K562 (cell line): ENCODE results near the gene DCTN1. TPM values are rescaled to one million over a fixed set of nuclear protein-coding genes. Genes with fewer than 3 reads are reported as not detected.

Source experiments
- CHD4 ChIP-seq: fragments of 200-600 bp; sonication (generic); IDR thresholded peaks from 3 replicates; pipeline ENCODE4 v1.6.1; 2012; ENCODE audit warnings: low read depth, mild to moderate bottlenecking, mixed read lengths, low read length, inconsistent platforms; ENCODE audit not compliant: insufficient read depth, insufficient replicate concordance, poor library complexity, severe bottlenecking
- CREBBP ChIP-seq: IDR thresholded peaks from one replicate; pipeline ENCODE4 v1.6.1; 2012; ENCODE audit warnings: low read depth, mild to moderate bottlenecking, control low read depth, inconsistent platforms, low read length
- CREM ChIP-seq: IDR thresholded peaks from 2 replicates; pipeline ENCODE4 v1.6.1; 2014; ENCODE audit warnings: antibody characterized with exemption, low read depth
- EP300 ChIP-seq: IDR thresholded peaks from 2 replicates; pipeline ENCODE4 v1.6.1; 2012; ENCODE audit warnings: low read length, improper control_type of control experiment
- FOS ChIP-seq: IDR thresholded peaks from 3 replicates; pipeline ENCODE4 v1.6.1; 2011; ENCODE audit not compliant: insufficient read length; ENCODE audit errors: extremely low read depth
- HDAC8 ChIP-seq: fragments of 450-650 bp; IDR thresholded peaks from 2 replicates; pipeline ENCODE4 v1.6.1; 2016; ENCODE audit warnings: mild to moderate bottlenecking, missing genetic modification characterization, moderate library complexity, missing compliant biosample characterization
- LCOR ChIP-seq: sonication (generic); formaldehyde crosslinking; IDR thresholded peaks from 2 replicates; pipeline ENCODE4 v1.8.0; 2022; ENCODE audit warnings: mild to moderate bottlenecking, missing genetic modification reagents
- MCM7 ChIP-seq, 2 experiments: fragments of 450-650 bp; IDR thresholded peaks; 2 replicates each; pipeline ENCODE4 v1.6.1; 2016 to 2018
- MTA1 ChIP-seq: fragments of 450-650 bp; IDR thresholded peaks from 2 replicates; pipeline ENCODE4 v1.6.1; 2017; ENCODE audit warnings: borderline replicate concordance
- RAD51 ChIP-seq: fragments of 450-650 bp; IDR thresholded peaks from 2 replicates; pipeline ENCODE4 v1.7.1; 2016; ENCODE audit warnings: low read depth, mild to moderate bottlenecking, borderline replicate concordance
- TBP ChIP-seq: optimal IDR thresholded peaks from 2 replicates; pipeline ENCODE3; 2011; ENCODE audit warnings: low read depth, low read length, improper control_type of control experiment
- ZBTB1 ChIP-seq: sonication (generic); formaldehyde crosslinking; IDR thresholded peaks from 2 replicates; pipeline ENCODE4 v1.8.1; 2023; ENCODE audit warnings: missing genetic modification reagents, low read depth, mild to moderate bottlenecking, borderline replicate concordance
- ZBTB33 ChIP-seq: sonication (generic); formaldehyde crosslinking; IDR thresholded peaks from 2 replicates; pipeline ENCODE4 v1.8.1; 2023; ENCODE audit warnings: mild to moderate bottlenecking, missing genetic modification reagents
- ZBTB34 ChIP-seq: fragments of 250-450 bp; sonication (Bioruptor Pico); IDR thresholded peaks from 2 replicates; pipeline ENCODE4 v1.8.0; 2021; ENCODE audit warnings: mild to moderate bottlenecking, moderate library complexity
- ZNF175 ChIP-seq: fragments of 200-800 bp; sonication (Bioruptor generic); IDR thresholded peaks from 2 replicates; pipeline ENCODE4 v1.6.1; 2016; ENCODE audit warnings: low read depth, mild to moderate bottlenecking, missing genetic modification characterization, missing compliant biosample characterization
- polyA plus RNA-seq, 8 experiments: library from polyadenylated mRNA; depleted of rRNA in 4 of 8; stranded (reverse) in 5 of 8; unstranded in 3 of 8; fragments of >200 nt; fragmentation: Nextera tagmentation in 2 of 8; fragmentation: Illumina TruSeq in 1 of 8; extraction: Ambion mirVana in 2 of 8; extraction: Trizol in 1 of 8; gene quantifications; 2 replicates each; pipeline versions ENCODE4 v1.2.1 to v1.2.3, GENCODE V29; 2011 to 2014; ENCODE audit warnings: inconsistent platforms in 1 of 8, missing spikeins in 1 of 8
- total RNA-seq, 7 experiments: library from RNA; depleted of rRNA in 6 of 7; stranded (reverse); fragments of >200 nt in 6 of 7; fragmentation: Illumina TruSeq in 2 of 7; extraction: Trizol in 2 of 7; gene quantifications; 2 replicates each; pipeline versions ENCODE4 v1.2.1 to v1.2.3, GENCODE V29; 2011 to 2021; ENCODE audit warnings: low replicate concordance in 1 of 7

DCTN1 gene
- total and polyA plus RNA-seq, 9 of the 15 experiments (the other 6 are each of a cell fraction or from before 2014, with no cell fraction given), result 23.9 to 71.7 (median 45.0) TPM

GRCh38 chr2:74391580-74392448 is 11.7 kb upstream of the DCTN1 start (continued):
- TF ChIP-seq MCM7 (IDR thresholded peaks at IDR 0.05) (no peak), ZBTB33 (CRISPR knock-in tag) (peak; percentile 21; the same call in 1 of the 2 replicates), EP300 (no peak), FOS (no peak), CHD4 (no peak), ZBTB1 (CRISPR knock-in tag) (no peak), RAD51 (no peak), CREM (peak; percentile 64; the same call in 1 of the 2 replicates), MTA1 (peak; percentile 83), ZNF175 (CRISPR knock-in tag) (no peak), ZBTB34 (CRISPR knock-in tag) (no peak), HDAC8 (tag) (no peak), CREBBP (no peak), LCOR (CRISPR knock-in tag) (peak; percentile 86), TBP (peak; percentile 89)
